Measurements from ENCODE around the gene ZNF438.
"Not testable (repeated sequence)": the region's sequence is repeated elsewhere in the genome, so short reads cannot be mapped to it uniquely, and the experiment has no call there.

- TF ChIP-seq CTCF, POLR2A, POLR2AphosphoS5 (IDR thresholded peaks at IDR 0.05): not testable (repeated sequence)
These were observed 25.0 kb upstream of the ZNF438 start for GRCh38 chr10:31056678-31057077.

Measured in sigmoid colon (tissue), 4 donors.